PC-9 (cell line): ENCODE measurements around the gene DSTYK.

Source experiments
- CTCF ChIP-seq: fragments of 200-600 bp; sonication (generic); conservative IDR thresholded peaks from 2 replicates; pipeline ENCODE4 v1.6.1; 2017; ENCODE audit warnings: mixed run types, antibody characterized with exemption, mild to moderate bottlenecking, moderate library complexity
- EZH2 ChIP-seq: fragments of 200-600 bp; sonication (generic); IDR thresholded peaks from 2 replicates; pipeline ENCODE4 v1.8.0; 2017; ENCODE audit warnings: antibody characterized with exemption, low read depth

DNA sequence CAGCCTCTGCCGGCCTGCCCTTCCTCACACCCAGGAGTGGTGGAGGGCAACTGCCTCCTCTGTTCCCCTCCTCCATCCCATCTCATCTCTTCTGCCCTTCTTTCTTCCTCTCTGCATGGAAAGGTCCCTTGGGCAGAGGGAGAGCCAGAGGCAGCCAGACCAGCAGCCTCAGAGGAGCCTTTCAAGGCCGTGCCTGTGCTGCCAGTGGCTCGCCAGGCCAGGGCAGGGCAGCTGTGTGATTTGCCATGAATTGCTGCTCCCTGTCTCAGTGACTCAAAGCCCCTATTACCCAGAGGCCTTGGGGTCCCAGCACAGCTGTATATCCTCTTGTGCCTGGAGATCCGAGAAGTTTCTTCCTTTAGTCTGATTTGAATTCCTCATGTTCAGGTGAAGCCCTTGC, 38.1 kb upstream of the DSTYK start:
- TF ChIP-seq CTCF: no peak
- no peak for TF ChIP-seq EZH2
